HL-60/S4 treated with retinoic acid at 250 ng/mL for 4 days and 3 days (cell line): ENCODE data around the gene RAMP1.

Experiments
- in situ Hi-C: fragments of 300-500 bp; cut with MboI; formaldehyde crosslinking; loops from 2 replicates; pipeline ENCODE4 v1.7.0; 2022; ENCODE audit warnings: low sequenced_read_pairs

RAMP1 gene

DNA sequence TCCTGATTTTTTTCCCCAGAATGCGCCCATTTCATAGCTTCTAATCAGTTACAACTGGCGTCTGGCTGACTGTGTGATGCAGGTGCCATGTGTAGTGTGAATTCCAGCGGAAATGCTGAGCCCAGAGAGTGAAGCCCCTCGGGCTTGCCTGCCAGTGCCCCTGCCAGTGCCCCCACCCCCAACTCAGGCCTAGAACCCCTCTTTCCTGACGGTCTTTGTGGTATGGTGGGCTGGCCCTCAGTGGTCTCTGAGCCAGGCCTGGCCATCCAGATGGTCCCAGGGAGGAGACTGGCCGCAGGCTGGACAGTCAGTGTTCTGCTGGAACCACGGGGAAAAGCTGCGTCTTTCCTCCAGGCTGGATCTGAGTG, 3.1 kb downstream of the RAMP1 start:
- in situ Hi-C loops = loop anchor here (25.0 kb wide), 1 partner anchor 250 kb away; the partner anchor contains the start of gene ESPNL

DNA sequence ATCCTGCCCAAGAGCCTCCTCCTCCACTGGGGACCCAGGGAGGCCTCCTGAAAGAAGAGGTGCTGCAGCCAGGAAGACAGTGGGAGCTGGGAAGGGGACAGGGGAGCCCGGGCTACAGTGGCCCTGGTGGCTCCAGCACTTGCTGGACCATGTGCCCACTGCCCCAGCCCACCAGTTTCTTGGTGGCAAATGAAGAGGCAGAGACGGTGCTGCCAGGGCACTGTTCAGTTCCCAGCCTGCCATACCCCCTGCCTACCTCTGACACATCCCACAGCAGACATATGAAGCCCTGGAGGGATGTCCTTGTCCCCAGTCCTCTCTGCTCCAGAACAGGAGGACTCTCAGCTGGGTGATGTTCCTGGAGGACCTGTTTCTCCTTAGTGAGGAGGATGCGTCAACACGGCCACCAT, 3.7 kb downstream of the RAMP1 start:
- in situ Hi-C loops = loop anchor here (25.0 kb wide), 1 partner anchor 249 kb away; the partner anchor contains the start of gene ESPNL

DNA sequence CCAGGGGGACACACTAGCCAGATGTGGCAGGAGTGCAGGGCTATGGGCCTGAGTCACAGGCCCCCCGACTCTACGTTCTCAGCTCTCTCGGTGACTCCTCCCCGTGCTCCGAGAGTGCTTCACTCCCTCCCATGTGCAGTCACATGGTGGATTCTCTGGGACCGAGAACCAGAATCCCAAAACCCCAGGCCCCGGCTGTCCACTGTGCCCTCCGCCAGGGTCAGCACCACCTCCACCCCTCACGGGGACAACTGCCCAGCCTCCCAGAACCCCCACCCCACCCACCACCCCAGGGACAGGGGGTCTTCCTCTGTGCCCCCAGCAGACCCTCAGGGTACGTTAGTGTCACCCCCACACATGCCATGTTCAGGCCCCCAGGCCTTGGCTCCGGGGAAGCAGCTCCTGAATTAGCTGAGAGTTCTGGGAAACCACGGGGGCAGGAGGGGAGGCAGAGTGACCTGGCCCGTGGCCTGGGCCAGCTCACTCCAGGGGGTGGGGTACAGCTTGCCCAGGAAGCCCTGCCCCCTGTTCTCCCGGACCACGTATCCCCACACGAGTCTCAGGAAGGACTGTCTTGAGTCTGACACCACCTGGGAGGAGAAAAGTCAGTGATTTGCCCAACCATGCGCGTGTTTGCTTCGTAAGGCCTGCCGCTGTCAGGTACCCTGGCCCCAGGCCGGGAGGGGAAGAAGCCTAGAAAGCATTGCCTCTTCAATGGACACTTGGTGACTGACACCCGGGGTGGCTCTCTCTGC, 4.4 kb downstream of the RAMP1 start:
- in situ Hi-C loops = loop anchor here (25.0 kb wide), 1 partner anchor 248 kb away; the partner anchor contains the start of gene ESPNL

DNA sequence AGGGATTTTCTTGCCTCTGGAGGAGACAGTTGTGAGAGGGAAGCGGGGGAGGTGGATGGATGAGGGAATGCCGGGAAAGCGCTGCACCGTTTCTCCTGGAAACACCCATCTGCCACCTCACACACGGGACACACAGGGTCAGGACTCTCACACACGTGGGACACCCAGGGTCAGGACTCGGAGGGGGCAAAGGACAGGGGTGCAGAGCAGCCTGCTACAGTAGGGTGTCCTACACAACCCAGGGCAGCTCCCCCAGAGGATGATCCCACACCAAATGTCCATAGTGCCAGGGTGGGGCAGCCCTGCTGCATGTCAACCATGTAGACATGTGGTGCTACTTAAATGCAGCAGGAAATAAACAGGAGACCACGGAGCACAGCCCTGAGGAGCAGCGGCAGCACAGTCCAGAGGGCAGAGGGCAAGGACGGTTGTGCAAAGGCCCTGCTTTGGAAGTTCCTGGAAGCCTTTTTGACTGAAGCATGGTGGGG, 5.1 kb downstream of the RAMP1 start:
- in situ Hi-C loops = loop anchor here (25.0 kb wide), 1 partner anchor 248 kb away; the partner anchor contains the start of gene ESPNL

DNA sequence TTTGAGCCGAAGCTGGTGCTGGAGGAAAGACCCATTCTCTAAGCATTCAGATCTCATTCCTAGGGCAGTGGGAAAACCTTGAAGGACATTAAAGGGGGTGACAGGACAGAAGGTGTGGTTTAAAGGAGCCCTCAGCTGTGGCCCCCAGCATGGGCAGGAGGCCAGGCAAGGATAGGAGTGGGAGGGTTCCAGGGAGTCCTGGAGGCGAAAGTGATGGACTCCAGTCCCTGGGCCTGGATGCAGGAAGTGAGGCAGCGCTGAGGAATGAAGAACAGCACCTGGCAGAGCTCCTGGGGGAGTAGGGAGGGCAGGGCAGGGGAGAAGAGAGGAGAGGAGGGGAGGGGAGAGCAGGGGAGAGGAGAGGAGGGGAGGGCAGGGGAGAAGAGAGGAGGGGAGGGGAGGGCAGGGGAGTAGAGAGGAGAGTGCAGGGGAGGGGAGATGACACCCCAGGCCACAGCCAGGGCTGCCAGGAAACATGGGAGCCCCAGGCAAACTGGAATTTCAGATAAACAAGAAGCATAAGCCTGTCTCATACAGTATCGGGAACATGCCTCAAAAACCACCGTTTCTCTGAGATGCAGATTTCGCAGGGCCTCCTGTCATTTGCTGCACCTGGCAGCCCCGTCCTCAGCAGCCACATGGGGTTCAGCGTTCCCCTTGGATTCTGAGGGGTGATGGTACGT, 5.7 kb downstream of the RAMP1 start:
- in situ Hi-C loops = loop anchor here (25.0 kb wide), 1 partner anchor 247 kb away; the partner anchor contains the start of gene ESPNL

DNA sequence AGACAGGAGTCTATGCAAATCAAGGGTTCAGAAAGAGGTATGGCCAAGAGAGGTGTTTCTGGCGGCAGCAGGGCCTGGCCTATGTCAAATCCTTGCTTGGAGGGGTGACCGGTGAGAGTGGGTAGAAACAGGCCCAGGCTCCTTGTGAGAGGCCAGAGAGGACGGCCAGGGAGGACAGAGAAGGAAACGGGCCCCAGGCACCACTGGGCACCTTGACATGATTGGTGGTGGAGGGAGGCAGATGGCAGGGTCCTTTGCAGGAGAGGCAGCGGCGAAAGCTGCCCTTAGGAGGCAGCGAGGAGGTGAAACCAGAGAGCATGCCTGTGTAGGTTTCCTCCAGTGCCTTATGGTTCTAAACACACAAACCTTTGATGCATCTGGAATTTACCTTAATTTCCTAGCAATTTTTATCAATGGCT, 6.2 kb downstream of the RAMP1 start:
- in situ Hi-C loops = loop anchor here (25.0 kb wide), 1 partner anchor 247 kb away; the partner anchor contains the start of gene ESPNL

DNA sequence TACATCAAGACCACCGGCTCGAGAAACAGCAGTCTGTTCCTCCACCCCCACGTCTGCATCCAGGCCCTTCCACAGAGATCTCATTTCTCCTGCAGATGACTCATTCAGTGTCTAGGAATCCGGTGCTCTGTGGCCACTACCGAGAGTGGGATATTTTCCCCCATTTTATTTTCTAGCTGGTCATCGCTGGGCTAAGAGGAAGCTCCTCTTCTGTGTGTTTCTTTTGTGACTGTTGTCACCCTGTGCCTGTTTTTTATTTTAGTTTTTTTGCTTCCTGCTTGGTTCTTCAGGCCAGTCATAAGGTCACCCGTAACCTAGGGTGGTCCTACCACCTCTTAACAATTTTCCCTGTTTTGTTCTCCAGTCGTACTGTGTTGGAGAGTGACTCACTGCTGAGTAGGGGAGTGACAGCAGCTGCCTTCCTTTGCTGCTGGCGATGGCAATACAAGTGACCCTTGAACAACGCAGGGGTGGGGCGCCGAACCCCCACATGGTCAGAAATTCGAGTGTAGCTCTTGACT, 6.7 kb downstream of the RAMP1 start:
- in situ Hi-C loops = loop anchor here (25.0 kb wide), 1 partner anchor 246 kb away; the partner anchor contains the start of gene ESPNL

DNA sequence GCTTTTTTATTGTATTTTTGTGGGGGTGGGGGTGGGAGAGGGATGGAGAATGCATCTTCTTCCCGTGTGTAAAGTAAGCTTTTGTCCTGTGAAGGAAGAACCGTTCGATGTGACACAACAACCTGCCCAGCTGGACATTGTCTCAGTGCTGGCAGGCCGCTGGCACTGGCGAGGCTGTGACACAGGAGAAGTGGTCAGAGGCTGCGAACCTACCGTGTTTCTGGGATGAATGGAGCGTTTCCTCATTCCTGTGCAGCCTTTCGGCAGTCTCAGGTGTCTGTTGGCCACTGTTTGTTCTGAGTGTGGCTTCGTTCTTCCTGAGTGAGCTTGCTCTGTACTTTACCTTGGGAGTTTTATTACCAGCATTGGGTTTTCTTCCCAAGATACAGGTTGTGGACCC, 8.0 kb downstream of the RAMP1 start:
- in situ Hi-C loops = loop anchor here (25.0 kb wide), 1 partner anchor 245 kb away; the partner anchor contains the start of gene ESPNL

DNA sequence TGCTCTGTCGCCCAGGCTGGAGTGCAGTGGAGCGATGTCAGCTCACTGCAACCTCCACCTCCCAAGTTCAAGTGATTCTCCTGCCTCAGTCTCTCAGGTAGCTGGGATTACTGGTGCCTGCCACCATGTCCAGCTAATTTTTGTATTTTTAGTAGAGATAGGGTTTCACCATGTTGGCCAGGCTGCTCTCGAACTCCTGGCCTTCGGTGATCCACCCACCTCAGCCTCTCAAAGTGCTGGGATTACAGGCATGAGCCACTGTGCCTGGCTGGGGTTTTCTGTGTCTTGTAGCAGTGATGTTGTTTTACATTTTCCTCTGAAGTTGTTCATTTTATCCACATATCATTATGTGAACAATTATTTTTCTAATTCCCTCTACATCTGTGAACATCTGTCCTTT, 8.7 kb downstream of the RAMP1 start:
- in situ Hi-C loops = loop anchor here (25.0 kb wide), 1 partner anchor 244 kb away; the partner anchor contains the start of gene ESPNL

DNA sequence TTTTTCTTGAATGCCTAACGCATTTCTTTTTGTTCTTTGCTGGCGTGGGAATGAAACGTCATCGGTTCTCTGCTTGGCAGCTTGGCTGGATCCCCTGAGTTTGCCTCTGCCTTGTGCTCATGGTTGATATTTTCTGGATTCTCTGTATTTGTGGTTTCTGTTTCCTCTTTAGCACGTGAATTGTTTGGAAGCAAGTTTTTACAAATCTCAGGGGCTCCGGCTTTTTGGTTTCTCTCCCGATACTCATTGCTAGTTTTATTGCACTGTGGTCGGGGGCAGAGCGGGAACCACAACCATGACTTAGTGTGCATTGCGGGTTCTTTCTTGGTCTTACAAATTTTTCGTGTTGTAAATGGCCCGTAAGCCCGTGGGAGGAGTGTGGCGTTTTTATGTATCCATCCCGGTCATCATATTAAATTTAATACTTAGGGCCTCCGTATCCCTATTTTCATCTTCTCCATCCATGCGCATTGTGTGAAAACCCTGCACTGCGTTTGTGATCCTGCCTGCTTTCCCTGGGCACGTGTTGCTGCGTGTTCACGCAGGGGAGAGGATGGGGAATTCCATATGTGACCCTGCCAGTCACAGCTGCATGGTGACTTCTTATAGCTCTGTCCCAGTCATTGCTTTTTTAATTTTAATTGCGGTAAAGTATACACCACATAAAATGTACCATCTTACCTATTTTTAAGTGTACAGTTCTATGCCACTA, 9.4 kb downstream of the RAMP1 start:
- in situ Hi-C loops = loop anchor here (25.0 kb wide), 1 partner anchor 244 kb away; the partner anchor contains the start of gene ESPNL

DNA sequence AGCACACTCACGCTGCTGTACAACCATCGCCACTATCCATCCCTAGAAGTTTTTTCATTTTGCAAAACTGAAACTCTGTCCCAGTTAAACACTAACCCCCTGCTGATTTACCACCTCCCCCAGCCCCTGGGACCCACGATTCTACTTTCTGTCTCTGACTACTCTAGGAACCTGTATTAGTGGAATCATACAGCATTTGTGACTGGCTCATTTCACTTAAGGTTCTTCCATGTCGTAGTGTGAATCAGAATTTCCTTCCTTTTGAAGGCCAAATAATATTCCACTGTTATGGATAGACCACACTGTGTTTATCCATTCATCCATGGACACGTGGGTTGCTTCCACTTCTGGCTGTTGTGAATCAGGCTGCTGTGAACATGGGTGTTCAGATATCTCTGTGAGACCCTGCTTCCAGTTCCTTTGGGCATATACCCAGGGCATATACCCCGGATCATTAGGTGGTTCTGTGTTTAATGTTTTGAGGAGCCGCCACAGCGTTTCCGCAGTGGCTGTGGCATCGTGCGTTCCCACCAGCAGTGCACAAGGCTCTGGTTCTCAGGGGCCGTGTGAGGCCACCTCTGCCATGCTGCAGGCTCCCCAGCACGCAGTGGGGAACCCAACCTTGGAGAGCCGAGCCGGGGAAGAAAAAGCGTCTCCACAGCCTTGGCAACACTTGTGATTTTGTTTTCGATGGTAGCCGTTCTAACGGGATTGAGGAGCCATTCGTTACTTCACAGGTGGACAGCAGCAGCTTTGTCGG, 10.1 kb downstream of the RAMP1 start:
- in situ Hi-C loops = loop anchor here (25.0 kb wide), 1 partner anchor 243 kb away; the partner anchor contains the start of gene ESPNL

DNA sequence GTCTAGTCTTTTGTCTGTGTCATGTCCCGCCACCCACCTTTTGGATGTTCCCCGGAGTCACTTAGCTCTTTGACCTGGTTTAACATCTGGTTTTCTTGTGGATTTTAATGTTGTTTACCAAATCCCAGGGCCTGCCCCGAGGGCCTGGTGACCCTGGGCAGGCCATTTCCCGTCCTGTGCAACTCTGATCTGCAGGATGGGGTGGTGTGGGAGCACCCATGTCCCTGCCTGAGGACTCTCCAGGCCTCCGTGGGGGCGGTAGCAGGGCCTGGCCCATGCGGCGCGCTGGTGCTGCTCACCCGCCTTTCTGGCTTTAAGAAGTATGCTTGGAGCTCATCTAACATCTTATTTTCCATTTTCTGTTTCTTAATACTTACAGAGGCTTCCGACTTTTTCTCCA, 10.7 kb downstream of the RAMP1 start:
- in situ Hi-C loops = loop anchor here (25.0 kb wide), 1 partner anchor 242 kb away; the partner anchor contains the start of gene ESPNL

DNA sequence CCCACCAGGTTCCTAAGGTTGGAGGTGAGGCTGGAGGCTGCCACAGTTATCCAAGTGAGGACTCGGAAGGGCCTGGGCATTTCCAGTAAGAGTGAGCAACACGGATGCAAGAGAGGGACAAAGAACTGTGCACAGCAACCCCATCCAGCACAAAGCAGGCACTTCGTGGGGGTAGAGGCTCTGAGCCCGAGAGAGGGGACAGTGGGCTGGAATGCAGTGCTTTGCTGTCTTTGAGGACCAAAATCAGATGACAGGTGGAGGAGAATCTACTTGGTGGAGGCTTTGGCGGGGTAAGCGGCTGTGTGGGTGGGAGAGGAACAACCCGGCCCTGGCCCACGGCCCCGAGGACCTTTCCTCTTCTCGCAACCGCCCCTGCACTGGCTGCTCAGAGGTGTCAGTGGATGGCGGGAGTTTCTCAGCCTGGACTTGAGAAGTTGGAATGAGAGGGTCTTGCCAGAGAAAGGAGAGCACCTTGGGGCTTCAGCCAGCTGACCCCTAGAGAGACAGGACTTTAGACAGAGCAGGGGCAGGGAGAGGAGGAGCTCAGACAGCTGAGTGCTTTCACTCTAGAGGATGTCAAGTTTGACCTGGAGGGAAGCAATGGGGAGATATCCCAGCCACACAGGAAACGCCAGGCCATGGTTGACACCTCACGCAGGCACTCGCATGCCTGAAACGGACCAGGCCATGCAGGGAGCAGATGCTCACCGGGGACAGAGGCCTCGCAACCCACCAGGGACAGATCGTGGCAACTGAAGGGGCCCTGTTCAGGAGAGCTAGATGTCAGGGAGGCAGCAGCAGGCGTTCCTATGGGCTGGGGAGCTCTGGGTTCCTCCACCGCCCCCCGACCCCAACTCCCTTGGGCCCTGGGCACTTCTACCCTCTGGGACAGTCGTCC, 11.6 kb downstream of the RAMP1 start:
- in situ Hi-C loops = loop anchor here (25.0 kb wide), 1 partner anchor 241 kb away; the partner anchor contains the start of gene ESPNL

DNA sequence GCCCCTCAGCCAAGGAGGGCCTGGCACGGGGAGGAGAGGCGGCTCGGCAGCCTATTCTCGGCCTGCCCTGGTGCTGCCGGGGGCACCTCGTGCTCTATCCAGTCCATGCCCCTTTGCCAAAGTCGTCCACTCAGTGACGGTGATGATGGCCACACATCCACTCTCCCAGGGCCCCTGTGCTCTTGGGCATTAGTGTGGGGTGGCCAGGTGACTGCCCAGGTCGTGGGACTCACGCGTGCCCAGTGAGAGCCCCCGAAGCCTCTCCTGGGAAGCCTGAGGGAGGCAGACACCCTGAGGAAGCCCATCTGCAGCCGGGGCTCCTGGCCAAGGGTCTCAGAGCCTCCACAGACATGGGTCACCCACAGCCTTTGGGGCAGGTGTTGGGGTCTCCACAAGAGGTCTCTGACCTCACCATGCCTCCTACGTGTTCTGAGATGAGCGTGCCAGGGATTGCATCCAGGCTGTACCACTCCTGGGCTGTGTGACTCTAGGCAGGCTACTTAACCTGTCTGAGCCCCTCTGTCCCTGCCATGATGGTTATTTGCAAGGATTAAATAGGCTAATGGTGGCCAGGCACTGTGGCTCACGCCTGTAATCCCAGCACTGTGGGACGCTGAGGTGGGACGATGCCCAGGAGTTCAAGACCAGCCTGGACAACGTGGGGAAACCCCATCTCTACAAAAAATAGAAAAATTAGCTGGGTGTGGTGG, 12.9 kb downstream of the RAMP1 start:
- in situ Hi-C loops = loop anchor here (25.0 kb wide), 1 partner anchor 240 kb away; the partner anchor contains the start of gene ESPNL

DNA sequence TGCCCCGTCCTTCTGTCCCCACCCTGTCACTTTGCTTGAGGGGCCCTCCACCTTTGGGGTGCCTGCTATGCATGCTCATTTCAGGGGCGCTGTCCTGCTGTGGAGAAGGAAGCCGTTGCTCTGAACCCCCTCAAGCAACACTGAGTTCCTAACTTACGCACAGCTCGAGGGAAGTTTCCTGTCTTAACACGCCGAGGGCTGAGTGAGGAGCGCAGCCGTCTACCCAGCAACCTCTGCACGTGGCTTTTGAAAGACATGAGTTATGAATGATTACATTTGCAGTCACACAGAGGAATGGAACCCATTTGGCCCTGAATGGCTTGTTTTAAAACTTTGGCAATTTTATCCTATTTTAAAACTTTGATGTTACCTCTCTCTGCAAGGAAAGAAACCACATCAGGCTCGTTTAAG, 14.0 kb downstream of the RAMP1 start:
- in situ Hi-C loops = loop anchor here (25.0 kb wide), 1 partner anchor 239 kb away; the partner anchor contains the start of gene ESPNL

DNA sequence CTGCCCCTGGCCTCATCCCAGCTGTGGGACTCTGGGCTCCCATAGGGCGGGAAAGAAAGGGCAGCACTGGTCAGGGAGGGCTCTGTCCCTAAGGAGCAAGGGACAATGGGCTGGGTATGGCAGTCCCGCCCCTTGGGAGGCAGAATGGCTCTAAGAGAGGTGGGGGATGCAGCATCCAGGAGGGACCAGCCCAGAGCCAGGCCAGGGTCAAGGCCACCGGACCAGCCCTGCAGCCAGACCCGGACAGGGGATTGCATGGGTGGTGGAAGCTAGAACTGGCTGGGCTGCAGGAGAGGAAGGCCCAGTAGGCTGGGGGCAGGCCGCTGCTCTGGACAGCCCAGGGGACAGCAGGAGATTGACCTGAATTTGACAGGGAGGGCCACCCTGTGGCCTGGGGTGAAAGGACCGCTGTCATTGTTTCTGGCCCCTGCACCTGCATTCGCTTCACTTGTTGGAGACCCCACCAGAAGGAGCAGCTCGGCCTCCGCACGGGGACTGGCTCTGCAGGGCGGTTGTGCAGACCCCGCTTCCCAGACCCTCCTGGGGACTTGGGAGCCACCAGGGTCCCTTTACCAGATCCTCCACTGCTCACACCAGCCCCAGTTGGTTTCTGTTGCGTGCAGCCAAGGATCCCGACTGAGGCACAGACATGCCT, 14.6 kb downstream of the RAMP1 start:
- in situ Hi-C loops = loop anchor here (25.0 kb wide), 1 partner anchor 238 kb away; the partner anchor contains the start of gene ESPNL

DNA sequence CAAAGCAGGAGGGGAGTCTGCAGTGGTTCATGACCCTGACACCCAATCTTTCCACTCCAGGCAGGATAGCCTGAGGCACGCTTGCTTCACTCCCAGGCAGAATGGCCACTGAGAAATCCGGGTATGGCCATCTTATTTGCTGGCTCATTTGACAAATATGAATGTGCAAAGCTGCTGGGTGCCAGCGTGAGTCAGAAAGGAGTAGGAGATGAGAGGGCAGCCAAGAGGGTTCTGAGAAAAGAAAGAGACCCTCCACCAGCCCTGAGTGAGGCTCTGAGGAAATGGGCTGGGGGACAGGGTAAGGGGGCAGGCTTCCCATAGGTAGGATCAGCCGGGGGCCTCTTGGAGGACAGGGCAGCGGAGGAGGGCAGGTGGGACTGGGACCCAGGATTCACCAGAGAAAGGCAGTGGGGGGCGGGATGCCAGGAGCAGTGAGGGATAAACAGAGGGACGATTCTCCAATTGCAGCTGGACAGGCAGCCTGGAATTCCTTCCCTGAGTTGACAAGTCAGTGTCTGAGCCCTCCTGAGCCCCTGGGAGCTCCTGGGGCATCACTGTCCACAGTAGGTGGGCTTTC, 15.2 kb downstream of the RAMP1 start:
- in situ Hi-C loops = loop anchor here (25.0 kb wide), 1 partner anchor 238 kb away; the partner anchor contains the start of gene ESPNL
